Cardiac muscle cell (in vitro differentiated cells and primary cell): ENCODE measurements around the gene CBX4. TPM values are rescaled to one million over a fixed set of nuclear protein-coding genes. Genes with fewer than 3 reads are reported as not detected.

Experiments used
- DNase-seq, 2 donors: peaks; one replicate each; pipeline versions ENCODE4 v3.0.0 to v3.0.0-alpha.2; 2010 to 2017; ENCODE audit warnings: low read depth in 1 of 2, low spot score in 1 of 2
- H3K27ac ChIP-seq: fragments of 200-600 bp; sonication (generic); 2 replicates; pipeline ENCODE4 v1.5.1; 2016
- H3K27me3 ChIP-seq: fragments of 200-600 bp; sonication (generic); 2 replicates; pipeline ENCODE4 v1.6.0; 2016; ENCODE audit warnings: control low read depth
- H3K36me3 ChIP-seq: fragments of 200-600 bp; sonication (generic); 2 replicates; pipeline ENCODE4 v1.5.1; 2016; ENCODE audit warnings: control low read depth
- H3K4me1 ChIP-seq: fragments of 200-600 bp; sonication (generic); 2 replicates; pipeline ENCODE4 v1.8.1; 2017; ENCODE audit warnings: low read depth, mild to moderate bottlenecking, mixed run types
- H3K4me3 ChIP-seq: fragments of 200-600 bp; sonication (generic); 2 replicates; pipeline ENCODE4 v1.5.1; 2016; ENCODE audit warnings: mild to moderate bottlenecking
- H3K9me3 ChIP-seq: fragments of 200-600 bp; sonication (generic); 2 replicates; pipeline ENCODE4 v1.5.1; 2017; ENCODE audit warnings: low read depth, mild to moderate bottlenecking, control low read depth
- CTCF ChIP-seq: IDR thresholded peaks from 2 replicates; pipeline ENCODE4 v1.5.1; 2012; ENCODE audit warnings: low read depth, mild to moderate bottlenecking, low read length
- polyA plus RNA-seq: library from polyadenylated mRNA; unstranded; fragments of >200 nt; fragmentation: Nextera tagmentation; extraction: Ambion mirVana; gene quantifications from 2 replicates; pipeline ENCODE4 v1.2.1, GENCODE V29; 2016
- total RNA-seq: library from RNA; depleted of rRNA; stranded (reverse); fragments of >200 nt; gene quantifications from 2 replicates; pipeline ENCODE4 v1.2.3, GENCODE V29; 2016

CBX4 gene
- total and polyA plus RNA-seq, 2 experiments from 2014 or later, result 43.6 to 91.6 TPM

- Histone ChIP-seq H3K4me3 (no peak overlapping the region), H3K27ac (no peak overlapping the region), H3K36me3 (no peaks in the 10 kb centered on the region), H3K27me3 (no peaks in the 10 kb centered on the region), H3K4me1 (no peaks in the 10 kb centered on the region), H3K9me3 (no peaks in the 10 kb centered on the region)
- TF ChIP-seq CTCF, result no peak
- DNase-seq, result no peak
These were observed 37.8 kb upstream of the CBX4 start for GRCh38 chr17:79877041-79877440.

DNA sequence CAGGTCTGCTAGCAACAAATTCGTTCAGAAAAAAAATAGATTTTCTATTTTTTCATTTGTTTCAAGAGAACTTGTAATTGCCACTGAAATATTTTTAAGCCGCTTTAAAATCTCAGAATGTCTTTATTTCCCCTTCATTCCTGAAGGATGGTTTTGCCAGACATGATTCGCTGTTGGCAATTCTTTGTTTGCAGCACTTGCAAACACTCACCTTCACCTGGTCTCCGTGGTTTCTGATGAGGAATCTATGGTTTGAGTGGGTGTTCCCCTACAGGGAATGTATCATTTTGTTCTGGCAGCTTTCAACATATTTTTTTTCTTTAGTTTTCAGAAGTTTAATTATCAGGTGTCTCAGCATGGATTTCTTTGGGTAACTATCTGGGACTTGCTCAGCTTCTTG, 36.3 kb upstream of the CBX4 start:
- TF ChIP-seq CTCF, result no peak
- no peak for DNase-seq
- no peaks in the 10 kb centered on the region for H3K4me1 ChIP-seq
- no peaks in the 10 kb centered on the region for H3K27me3 ChIP-seq
- H3K36me3 ChIP-seq, result no peaks in the 10 kb centered on the region
- no peak overlapping the region for H3K27ac ChIP-seq
- no peak overlapping the region for H3K4me3 ChIP-seq
- H3K9me3 ChIP-seq, result no peaks in the 10 kb centered on the region

- TF ChIP-seq CTCF, result peak; percentile 61
- H3K4me3 ChIP-seq, result no peak overlapping the region
- no peaks in the 10 kb centered on the region for H3K36me3 ChIP-seq
- peak; percentile 40 to 45 for DNase-seq
- no peaks in the 10 kb centered on the region for H3K9me3 ChIP-seq
- H3K27ac ChIP-seq, result no peak overlapping the region
- H3K4me1 ChIP-seq, result no peaks in the 10 kb centered on the region
- H3K27me3 ChIP-seq, result no peaks in the 10 kb centered on the region
These were observed 35.2 kb upstream of the CBX4 start for GRCh38 chr17:79874329-79874981.

- no peak overlapping the region for H3K4me3 ChIP-seq
- no peaks in the 10 kb centered on the region for H3K36me3 ChIP-seq
- no peaks in the 10 kb centered on the region for H3K9me3 ChIP-seq
- no peak overlapping the region for H3K27ac ChIP-seq
- no peak for DNase-seq
- no peaks in the 10 kb centered on the region for H3K27me3 ChIP-seq
- no peak for TF ChIP-seq CTCF
- no peaks in the 10 kb centered on the region for H3K4me1 ChIP-seq
These were observed 34.3 kb upstream of the CBX4 start for GRCh38 chr17:79873583-79873982.

DNA sequence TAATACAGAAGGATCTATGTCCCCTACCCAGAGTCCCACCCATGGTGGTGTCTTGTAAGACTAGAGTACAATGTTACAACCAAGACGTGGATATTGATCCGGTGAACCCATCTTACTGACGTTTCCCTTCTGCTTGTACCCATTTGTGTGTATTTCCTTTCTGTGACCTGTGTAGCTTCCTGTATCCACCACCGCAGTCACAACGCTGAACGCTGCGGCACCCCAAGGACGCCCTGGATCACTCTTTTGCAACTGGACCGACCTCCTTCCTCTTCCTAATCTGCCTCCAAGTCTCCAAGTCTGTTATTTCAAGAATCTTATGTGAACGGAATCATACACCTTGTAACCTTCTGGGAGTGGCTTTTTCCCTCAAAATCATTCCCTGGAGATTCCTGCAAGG, 33.5 kb upstream of the CBX4 start:
- H3K27ac ChIP-seq, result no peak overlapping the region
- H3K27me3 ChIP-seq, result no peaks in the 10 kb centered on the region
- no peaks in the 10 kb centered on the region for H3K36me3 ChIP-seq
- H3K4me3 ChIP-seq, result no peak overlapping the region
- H3K9me3 ChIP-seq, result no peaks in the 10 kb centered on the region
- no peak for DNase-seq
- TF ChIP-seq CTCF, result no peak
- no peaks in the 10 kb centered on the region for H3K4me1 ChIP-seq

- no peaks in the 10 kb centered on the region for H3K4me1 ChIP-seq
- H3K9me3 ChIP-seq, result no peaks in the 10 kb centered on the region
- no peaks in the 10 kb centered on the region for H3K36me3 ChIP-seq
- no peaks in the 10 kb centered on the region for H3K27me3 ChIP-seq
- TF ChIP-seq CTCF, result no peak
- H3K27ac ChIP-seq, result no peak overlapping the region
- no peak for DNase-seq
- H3K4me3 ChIP-seq, result no peak overlapping the region
These were observed 31.9 kb upstream of the CBX4 start for GRCh38 chr17:79871131-79871530.
